Right lobe of liver (tissue), 4 donors: ENCODE measurements around the gene TMEM131.

Source experiments
- CTCF ChIP-seq, 4 donors: fragments of 200-600 bp in 3 of 4; fragments of 450-650 bp in 1 of 4; IDR thresholded peaks; one replicate each; pipeline versions ENCODE4 v1.5.1 to v1.8.0; 2016 to 2022; ENCODE audit warnings: antibody characterized with exemption in 4 of 4, mild to moderate bottlenecking in 2 of 4
- POLR2A ChIP-seq: fragments of 450-650 bp; IDR thresholded peaks from one replicate; pipeline ENCODE4 v1.6.1; 2017; ENCODE audit warnings: antibody characterized with exemption, mild to moderate bottlenecking
- donor health status: DM: no; HTN: no; CAD: no.
- donor health status: DM: no; HTN: no; CAD: no.
- donor health status: DM: no; HTN: yes; CAD: no.

- TF ChIP-seq POLR2A (no peak), CTCF (IDR thresholded peaks at IDR 0.05) (no peak)
Observed at GRCh38 chr2:97908208-97908676, 87.5 kb downstream of the TMEM131 start.
